Astrocyte of the spinal cord (primary cell): Measurements from ENCODE around the gene GALNT18.

ENCODE experiments used
- DNase-seq: peaks from one replicate; pipeline ENCODE4 v3.0.0; 2011; ENCODE audit warnings: low read depth, low spot score
- H3K4me3 ChIP-seq: 2 replicates; pipeline ENCODE4 v1.5.1; 2011; ENCODE audit warnings: low read depth, mild to moderate bottlenecking, low read length, moderate library complexity
- in situ Hi-C: cut with HindIII; loops from 2 replicates; pipeline ENCODE4 v1.10.0; 2017; ENCODE audit warnings: low sequenced_read_pairs
- TF ChIP-seq, protein P1 (sequence below): IDR thresholded peaks from 2 replicates; pipeline ENCODE4 v1.5.1; 2012; ENCODE audit warnings: low read depth, mild to moderate bottlenecking, low read length, inconsistent platforms

GALNT18 gene

DNA sequence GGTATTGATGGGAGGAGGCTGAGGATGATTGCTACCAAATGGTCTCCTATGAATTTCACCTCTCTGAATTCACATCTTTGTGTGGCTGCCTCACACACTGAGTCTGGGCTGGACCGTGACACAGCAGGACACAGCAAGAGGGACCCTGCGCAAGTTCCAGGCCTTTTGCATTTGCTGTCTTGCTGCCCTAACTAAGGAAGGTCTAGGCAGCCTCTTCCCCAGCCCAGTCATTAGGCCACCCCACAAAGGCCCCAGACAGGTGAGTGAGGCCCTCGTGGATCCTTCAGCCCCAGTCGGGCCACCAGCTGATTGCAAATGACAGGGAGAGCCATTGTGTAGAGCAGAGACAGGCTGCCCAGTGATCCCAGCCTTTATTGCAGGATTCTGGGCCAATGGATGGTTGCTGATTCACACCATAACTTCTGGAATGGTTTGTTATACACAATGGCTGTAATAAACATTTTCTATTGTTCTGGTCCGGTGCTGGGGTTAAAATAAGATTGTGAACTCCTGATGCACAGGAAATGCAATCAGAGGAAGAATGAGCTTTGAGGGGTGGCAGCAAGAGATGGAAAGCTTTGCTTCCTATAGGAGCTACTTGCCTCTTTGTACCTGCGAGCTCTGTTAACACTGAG lies 240.2 kb downstream of the GALNT18 start:
- in situ Hi-C loops, result no loop called here
- no peak overlapping the region for H3K4me3 ChIP-seq
- DNase-seq, result no peak
- TF ChIP-seq, protein P1, sequence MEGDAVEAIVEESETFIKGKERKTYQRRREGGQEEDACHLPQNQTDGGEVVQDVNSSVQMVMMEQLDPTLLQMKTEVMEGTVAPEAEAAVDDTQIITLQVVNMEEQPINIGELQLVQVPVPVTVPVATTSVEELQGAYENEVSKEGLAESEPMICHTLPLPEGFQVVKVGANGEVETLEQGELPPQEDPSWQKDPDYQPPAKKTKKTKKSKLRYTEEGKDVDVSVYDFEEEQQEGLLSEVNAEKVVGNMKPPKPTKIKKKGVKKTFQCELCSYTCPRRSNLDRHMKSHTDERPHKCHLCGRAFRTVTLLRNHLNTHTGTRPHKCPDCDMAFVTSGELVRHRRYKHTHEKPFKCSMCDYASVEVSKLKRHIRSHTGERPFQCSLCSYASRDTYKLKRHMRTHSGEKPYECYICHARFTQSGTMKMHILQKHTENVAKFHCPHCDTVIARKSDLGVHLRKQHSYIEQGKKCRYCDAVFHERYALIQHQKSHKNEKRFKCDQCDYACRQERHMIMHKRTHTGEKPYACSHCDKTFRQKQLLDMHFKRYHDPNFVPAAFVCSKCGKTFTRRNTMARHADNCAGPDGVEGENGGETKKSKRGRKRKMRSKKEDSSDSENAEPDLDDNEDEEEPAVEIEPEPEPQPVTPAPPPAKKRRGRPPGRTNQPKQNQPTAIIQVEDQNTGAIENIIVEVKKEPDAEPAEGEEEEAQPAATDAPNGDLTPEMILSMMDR, result no peak

DNA sequence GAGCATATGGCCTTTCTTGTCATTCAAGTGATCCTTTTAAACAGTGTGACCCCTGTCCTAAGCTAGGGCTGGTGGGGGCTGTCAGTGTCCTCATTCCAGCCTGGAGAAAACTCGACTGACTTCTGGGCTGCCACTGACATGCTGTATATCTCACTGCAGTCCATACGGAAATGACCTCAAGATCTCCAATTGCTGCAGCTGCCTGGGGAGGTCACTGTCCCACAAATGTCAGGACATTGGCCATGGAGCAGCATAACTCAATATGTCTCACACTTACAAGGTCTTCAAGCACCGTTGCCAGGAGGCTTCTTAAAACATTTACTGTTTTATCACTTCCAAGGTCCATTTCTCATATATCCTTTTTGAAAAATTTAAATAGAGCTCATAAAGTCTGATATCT lies 240.9 kb downstream of the GALNT18 start:
- TF ChIP-seq, protein P1, result no peak
- DNase-seq, result no peak
- in situ Hi-C loops, result no loop called here
- H3K4me3 ChIP-seq, result no peak overlapping the region

DNA sequence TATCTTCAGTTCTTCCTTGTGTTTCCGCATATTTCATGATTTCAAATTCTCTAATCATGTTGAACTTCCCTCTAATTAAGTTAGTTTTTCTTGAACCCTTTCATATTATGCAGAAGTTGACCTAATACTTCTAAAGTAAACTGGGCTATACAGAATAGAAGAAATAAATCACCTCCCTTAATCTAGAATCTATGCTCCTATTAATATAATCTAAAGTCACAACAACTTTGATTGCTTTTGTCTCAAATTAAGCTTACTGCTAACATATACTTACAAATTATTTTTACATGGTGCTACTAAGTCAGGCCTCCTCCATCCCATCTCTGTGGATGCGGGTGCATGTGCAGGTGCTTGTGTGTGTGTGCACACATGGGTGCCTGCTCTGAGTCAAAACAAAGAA lies 241.5 kb downstream of the GALNT18 start:
- TF ChIP-seq, protein P1, result no peak
- in situ Hi-C loops, result no loop called here
- H3K4me3 ChIP-seq, result no peak overlapping the region
- no peak for DNase-seq

DNA sequence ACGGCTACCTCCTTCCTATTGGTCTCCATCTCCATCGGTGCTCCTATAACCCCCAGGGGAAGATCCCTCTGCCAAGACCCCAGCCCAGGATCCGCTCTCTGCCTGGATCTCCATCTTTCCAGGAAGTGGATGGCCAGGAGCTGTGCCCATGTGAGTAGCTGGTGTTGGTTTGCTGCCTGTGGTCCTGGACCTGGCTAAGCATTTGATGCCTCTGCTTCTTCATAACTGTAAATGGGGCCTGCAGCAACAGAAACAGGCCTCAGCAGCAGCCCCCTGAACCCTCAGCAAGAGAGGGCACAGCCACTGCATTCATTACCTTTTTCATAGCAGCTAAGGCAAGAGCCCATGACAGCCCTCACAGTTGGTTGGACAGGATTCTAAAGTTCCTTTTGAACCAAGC lies 242.1 kb downstream of the GALNT18 start:
- no peak for DNase-seq
- no peak overlapping the region for H3K4me3 ChIP-seq
- in situ Hi-C loops, result no loop called here
- TF ChIP-seq, protein P1, result no peak

DNA sequence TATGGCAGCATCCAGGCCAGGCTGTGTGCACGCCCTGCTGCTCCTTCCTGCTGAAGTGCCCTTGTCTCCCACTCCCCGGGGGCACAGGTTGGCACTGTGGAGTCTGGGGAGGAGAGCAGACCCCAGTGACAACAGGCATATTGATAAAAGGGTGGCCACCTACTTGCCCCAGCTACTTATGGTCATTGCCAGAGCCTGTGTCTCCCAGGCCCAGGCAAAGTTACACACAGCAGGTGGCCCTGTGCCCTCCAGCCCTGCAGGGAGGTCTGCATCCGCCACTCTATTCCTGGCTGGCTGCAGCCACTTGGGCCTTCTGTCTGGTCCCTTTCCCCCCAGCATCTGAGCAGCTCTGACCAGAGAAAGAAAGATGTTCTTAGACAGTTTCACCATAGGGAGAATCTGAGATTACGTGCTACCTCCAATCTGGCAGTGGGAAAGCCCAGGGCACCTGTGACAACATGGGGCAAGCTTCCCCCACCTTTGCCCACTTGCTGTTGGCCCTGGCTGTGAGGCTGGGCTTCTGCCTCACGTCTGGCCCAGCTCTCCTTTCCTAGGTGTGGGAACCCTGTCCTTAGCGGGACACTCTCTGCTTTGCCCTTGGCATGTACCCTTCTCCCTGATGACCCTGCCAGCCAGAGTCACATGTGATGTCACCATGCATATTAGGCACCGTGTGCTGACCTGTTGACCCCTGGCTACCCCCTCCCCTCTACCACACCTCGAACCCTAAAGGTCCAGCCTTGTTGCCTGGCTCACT lies 243.4 kb downstream of the GALNT18 start:
- H3K4me3 ChIP-seq, result no peak overlapping the region
- TF ChIP-seq, protein P1, result no peak
- no peak for DNase-seq
- in situ Hi-C loops, result no loop called here

DNA sequence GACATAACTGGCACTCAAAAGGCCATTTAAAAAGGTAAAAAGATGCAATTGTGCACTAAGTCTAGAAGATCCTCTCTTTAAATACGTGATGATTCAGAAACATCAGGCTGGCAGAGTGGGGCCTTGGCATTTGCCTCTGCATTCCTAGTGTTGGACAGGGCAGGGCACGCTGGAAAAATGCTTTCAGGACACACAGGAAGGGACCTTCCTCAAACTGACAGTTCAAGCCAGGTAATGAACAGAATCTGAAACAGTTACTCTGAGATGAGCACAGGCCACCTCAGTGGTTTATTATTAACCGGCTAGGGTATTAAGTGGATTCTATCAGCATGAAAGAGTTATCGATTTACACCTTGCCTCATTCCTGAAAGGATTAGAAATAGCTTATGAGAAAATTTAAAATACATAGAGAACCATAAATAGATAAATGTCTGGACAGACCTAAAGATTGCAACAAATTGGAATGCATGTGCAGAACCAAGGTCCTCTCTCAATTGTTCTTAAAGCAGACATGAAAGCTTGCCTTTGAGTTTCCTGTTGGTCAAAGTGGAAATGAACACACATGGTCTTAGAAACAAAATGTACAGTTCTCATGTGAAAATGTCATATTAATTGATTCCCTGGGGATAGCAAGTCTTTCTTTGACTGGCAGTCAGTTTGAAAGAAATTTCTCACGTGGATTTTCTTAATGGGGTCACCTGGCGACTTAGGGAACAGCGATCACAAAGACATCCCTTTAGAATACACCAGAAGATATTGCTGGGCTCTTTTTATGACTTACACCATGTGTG lies 247.3 kb downstream of the GALNT18 start:
- no peak for DNase-seq
- in situ Hi-C loops, result no loop called here
- TF ChIP-seq, protein P1, result no peak
- no peak overlapping the region for H3K4me3 ChIP-seq
